ENCODE results near the gene RAD18.

GRCh38 chr3:8990266-8991215 lies 27.3 kb upstream of the RAD18 start:
- no peak for TF ChIP-seq CTCF (IDR thresholded peaks at IDR 0.05)
- no peak for TF ChIP-seq POLR2A (IDR thresholded peaks at IDR 0.05)
